ENCODE measurements around the gene PLCG1. TPM values are rescaled to one million over a fixed set of nuclear protein-coding genes. Genes with fewer than 3 reads are reported as not detected.

Gene PLCG1
- total and polyA plus RNA-seq, 9 of the 15 experiments (the other 6 are each of a cell fraction or from before 2014, with no cell fraction given): 1.7 to 67.0 (median 34.8) TPM

DNA sequence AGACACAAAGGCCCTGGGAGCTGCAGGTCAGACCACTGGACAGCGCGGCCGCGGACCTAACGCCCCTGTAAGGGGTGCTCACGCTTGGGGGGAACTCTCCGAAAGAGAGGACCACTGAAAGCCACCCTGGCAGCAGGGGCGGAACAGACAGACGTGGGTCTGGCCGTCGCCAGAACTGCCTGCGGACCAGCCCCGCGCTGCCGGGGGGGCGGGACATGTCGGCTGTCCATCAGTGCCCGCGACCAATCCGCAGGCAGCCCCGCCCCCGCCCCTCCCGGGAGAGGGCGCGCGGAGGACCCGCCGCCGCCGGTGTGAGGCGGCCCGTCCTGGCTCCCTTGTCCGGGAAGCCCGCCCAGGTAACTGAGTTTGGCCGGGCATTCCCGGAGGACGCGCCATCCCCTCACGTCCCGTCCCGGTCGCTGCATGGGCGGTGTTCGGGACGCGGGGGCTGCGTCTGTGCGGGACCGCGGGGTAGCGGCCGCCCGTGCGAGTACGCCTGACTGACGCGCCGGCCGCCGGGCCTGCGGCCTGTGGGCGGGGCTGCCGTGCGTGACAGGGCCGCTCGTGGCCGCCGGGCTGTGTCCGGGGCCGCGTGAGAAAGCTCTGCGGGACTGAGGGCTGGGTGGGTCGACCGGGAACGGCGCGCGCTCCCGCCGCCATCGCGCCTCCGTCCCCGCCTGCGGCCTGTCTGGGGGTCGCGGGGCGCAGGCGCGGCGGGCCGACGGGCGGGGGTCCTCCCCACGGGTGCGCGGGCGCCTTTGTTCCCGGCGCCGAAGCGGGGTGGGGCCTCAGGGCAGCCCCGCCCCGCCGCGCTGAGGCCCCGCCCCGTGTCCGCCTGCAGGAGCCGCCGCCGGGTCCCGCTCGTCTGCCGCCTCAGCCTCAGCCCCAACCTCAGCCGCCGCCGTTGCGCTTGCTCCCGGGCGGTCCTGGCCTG, at the start of gene PLCG1 (continued):
- TF ChIP-seq, protein P1, sequence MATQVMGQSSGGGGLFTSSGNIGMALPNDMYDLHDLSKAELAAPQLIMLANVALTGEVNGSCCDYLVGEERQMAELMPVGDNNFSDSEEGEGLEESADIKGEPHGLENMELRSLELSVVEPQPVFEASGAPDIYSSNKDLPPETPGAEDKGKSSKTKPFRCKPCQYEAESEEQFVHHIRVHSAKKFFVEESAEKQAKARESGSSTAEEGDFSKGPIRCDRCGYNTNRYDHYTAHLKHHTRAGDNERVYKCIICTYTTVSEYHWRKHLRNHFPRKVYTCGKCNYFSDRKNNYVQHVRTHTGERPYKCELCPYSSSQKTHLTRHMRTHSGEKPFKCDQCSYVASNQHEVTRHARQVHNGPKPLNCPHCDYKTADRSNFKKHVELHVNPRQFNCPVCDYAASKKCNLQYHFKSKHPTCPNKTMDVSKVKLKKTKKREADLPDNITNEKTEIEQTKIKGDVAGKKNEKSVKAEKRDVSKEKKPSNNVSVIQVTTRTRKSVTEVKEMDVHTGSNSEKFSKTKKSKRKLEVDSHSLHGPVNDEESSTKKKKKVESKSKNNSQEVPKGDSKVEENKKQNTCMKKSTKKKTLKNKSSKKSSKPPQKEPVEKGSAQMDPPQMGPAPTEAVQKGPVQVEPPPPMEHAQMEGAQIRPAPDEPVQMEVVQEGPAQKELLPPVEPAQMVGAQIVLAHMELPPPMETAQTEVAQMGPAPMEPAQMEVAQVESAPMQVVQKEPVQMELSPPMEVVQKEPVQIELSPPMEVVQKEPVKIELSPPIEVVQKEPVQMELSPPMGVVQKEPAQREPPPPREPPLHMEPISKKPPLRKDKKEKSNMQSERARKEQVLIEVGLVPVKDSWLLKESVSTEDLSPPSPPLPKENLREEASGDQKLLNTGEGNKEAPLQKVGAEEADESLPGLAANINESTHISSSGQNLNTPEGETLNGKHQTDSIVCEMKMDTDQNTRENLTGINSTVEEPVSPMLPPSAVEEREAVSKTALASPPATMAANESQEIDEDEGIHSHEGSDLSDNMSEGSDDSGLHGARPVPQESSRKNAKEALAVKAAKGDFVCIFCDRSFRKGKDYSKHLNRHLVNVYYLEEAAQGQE (IDR thresholded peaks at IDR 0.05; ENCODE audit: borderline replicate concordance): peak; percentile 98
- TF ChIP-seq, protein P1 (CRISPR knock-in tag; IDR thresholded peaks at IDR 0.05; ENCODE audit: low read depth): no peak
- TF ChIP-seq FUS (optimal IDR thresholded peaks at IDR 0.05; ENCODE audit: low read depth, low read length): peak; percentile 31
- TF ChIP-seq GTF2B (IDR thresholded peaks at IDR 0.05; ENCODE audit: extremely low read depth, insufficient read length): no peak
- TF ChIP-seq TEAD1 (CRISPR knock-in tag; IDR thresholded peaks at IDR 0.05): peak in 1 of 2 experiments; percentile 67; a peak in 1 of 4 replicates
- no peak for TF ChIP-seq FOXJ3 (CRISPR knock-in tag; IDR thresholded peaks at IDR 0.05)
- TF ChIP-seq POLR2A (conservative IDR thresholded peaks at IDR 0.05): peak; percentile 78
- TF ChIP-seq RBM34 (IDR thresholded peaks at IDR 0.05; ENCODE audit: borderline replicate concordance, insufficient read depth, low read length): 0 out of 2 replicates have a peak, but pooled peaks have one; percentile 75
- no peak for TF ChIP-seq ZNF165 (CRISPR knock-in tag; IDR thresholded peaks at IDR 0.05; ENCODE audit: borderline replicate concordance)
- peak; percentile 17 for TF ChIP-seq U2AF1 (optimal IDR thresholded peaks at IDR 0.05; ENCODE audit: low read depth, low read length)
- TF ChIP-seq, protein P2, sequence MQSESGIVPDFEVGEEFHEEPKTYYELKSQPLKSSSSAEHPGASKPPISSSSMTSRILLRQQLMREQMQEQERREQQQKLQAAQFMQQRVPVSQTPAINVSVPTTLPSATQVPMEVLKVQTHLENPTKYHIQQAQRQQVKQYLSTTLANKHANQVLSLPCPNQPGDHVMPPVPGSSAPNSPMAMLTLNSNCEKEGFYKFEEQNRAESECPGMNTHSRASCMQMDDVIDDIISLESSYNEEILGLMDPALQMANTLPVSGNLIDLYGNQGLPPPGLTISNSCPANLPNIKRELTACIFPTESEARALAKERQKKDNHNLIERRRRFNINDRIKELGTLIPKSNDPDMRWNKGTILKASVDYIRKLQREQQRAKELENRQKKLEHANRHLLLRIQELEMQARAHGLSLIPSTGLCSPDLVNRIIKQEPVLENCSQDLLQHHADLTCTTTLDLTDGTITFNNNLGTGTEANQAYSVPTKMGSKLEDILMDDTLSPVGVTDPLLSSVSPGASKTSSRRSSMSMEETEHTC (IDR thresholded peaks at IDR 0.05): 0 out of 2 replicates have a peak, but pooled peaks have one; percentile 23
- TF ChIP-seq MEIS2 (IDR thresholded peaks at IDR 0.05; ENCODE audit: partially characterized antibody): peak; percentile 16
- peak; percentile 71 for TF ChIP-seq PCBP1 (IDR thresholded peaks at IDR 0.05; ENCODE audit: low read depth, low read length, poor library complexity, severe bottlenecking)
- no peak for TF ChIP-seq ZNF263 (CRISPR knock-in tag; IDR thresholded peaks at IDR 0.05; ENCODE audit: borderline replicate concordance)
- peak in 1 of 2 experiments; percentile 50; a peak in 1 of 4 replicates for TF ChIP-seq FOXA3 (CRISPR knock-in tag; conservative IDR thresholded peaks at IDR 0.05 in 1 of 2, IDR thresholded peaks at IDR 0.05 in 1 of 2)
- no peak for TF ChIP-seq TSC22D4 (tag; IDR thresholded peaks at IDR 0.05)
- peak; percentile 11 for TF ChIP-seq NEUROD1 (IDR thresholded peaks at IDR 0.05; ENCODE audit: borderline replicate concordance, low read depth, low read length, partially characterized antibody)
